Endodermal cell (in vitro differentiated cells): ENCODE data around the gene RAPGEF1. TPM values are rescaled to one million over a fixed set of nuclear protein-coding genes. Genes with fewer than 3 reads are reported as not detected.

Source experiments
- DNase-seq: peaks from one replicate; pipeline ENCODE4 v3.0.0-alpha.2; 2017
- H3K27ac ChIP-seq: 2 replicates; pipeline ENCODE4 v1.5.1; 2013; ENCODE audit warnings: mild to moderate bottlenecking, low read depth, low read length, moderate library complexity
- H3K27me3 ChIP-seq: 2 replicates; pipeline ENCODE4 v1.6.1; 2013; ENCODE audit warnings: mild to moderate bottlenecking, low read length, moderate library complexity; ENCODE audit not compliant: insufficient read depth, control insufficient read depth, poor library complexity, severe bottlenecking
- H3K36me3 ChIP-seq: 2 replicates; pipeline ENCODE4 v1.7.0; 2013; ENCODE audit warnings: mild to moderate bottlenecking, low read length, moderate library complexity; ENCODE audit not compliant: control insufficient read depth, insufficient read depth
- H3K4me1 ChIP-seq: one replicate; pipeline ENCODE4 v1.7.0; 2013; ENCODE audit warnings: low read length; ENCODE audit not compliant: control insufficient read depth, insufficient read depth
- H3K4me3 ChIP-seq: 2 replicates; pipeline ENCODE4 v1.5.1; 2013; ENCODE audit warnings: mild to moderate bottlenecking, low read length, moderate library complexity
- H3K9ac ChIP-seq: 2 replicates; pipeline ENCODE4 v1.6.1; 2013; ENCODE audit warnings: mild to moderate bottlenecking, low read length, moderate library complexity; ENCODE audit not compliant: poor library complexity, severe bottlenecking; ENCODE audit errors: extremely low read depth
- H3K9me3 ChIP-seq: 2 replicates; pipeline ENCODE4 v1.6.1; 2013; ENCODE audit warnings: mild to moderate bottlenecking, low read length, moderate library complexity; ENCODE audit not compliant: control insufficient read depth
- H3K27ac Mint-ChIP-seq: 2 replicates; pipeline ENCODE4 v1.8.0; 2020; ENCODE audit warnings: mixed read lengths
- H3K27me3 Mint-ChIP-seq: 2 replicates; pipeline ENCODE4 v1.8.0; 2021; ENCODE audit warnings: mild to moderate bottlenecking, mixed read lengths; ENCODE audit not compliant: insufficient read depth
- H3K36me3 Mint-ChIP-seq: 2 replicates; pipeline ENCODE4 v1.8.0; 2020; ENCODE audit warnings: low read depth, mixed read lengths
- H3K4me1 Mint-ChIP-seq: 2 replicates; pipeline ENCODE4 v1.8.0; 2020; ENCODE audit warnings: mixed read lengths
- H3K4me3 Mint-ChIP-seq: 2 replicates; pipeline ENCODE4 v1.8.0; 2020; ENCODE audit warnings: mild to moderate bottlenecking, moderate library complexity, mixed read lengths
- H3K9me3 Mint-ChIP-seq: 2 replicates; pipeline ENCODE4 v1.8.0; 2020; ENCODE audit warnings: mild to moderate bottlenecking, mixed read lengths
- WGBS, 2 experiments: methylation state at CpG; one replicate each; pipeline versions ENCODE4 v1.1.5 to v1.1.7; 2013; ENCODE audit warnings: missing lambda C conversion rate in 2 of 2, mixed read lengths in 1 of 2; ENCODE audit not compliant: insufficient coverage in 1 of 2, insufficient read length in 1 of 2; 5-methylcytosine and 5-hydroxymethylcytosine counted together
- total RNA-seq, 2 donors: library from RNA; stranded (reverse); fragmentation: NEBNext Ultra II Directional in 1 of 2; extraction: Animal tissue kit (Norgen Biotek cat#: 25700) in 1 of 2; gene quantifications; 2 replicates in 1 of 2; 3 replicates in 1 of 2; pipeline ENCODE4 v1.2.1, GENCODE V29; 2021
- TF ChIP-seq, protein P1 (sequence below): fragments of 200-600 bp; sonication (generic); conservative IDR thresholded peaks from 2 replicates; pipeline ENCODE4 v1.5.0; 2021; ENCODE audit warnings: antibody characterized with exemption, mild to moderate bottlenecking

RAPGEF1 gene
- total RNA-seq, 2 donors from 2014 or later: 63.4 to 85.5 TPM

DNA sequence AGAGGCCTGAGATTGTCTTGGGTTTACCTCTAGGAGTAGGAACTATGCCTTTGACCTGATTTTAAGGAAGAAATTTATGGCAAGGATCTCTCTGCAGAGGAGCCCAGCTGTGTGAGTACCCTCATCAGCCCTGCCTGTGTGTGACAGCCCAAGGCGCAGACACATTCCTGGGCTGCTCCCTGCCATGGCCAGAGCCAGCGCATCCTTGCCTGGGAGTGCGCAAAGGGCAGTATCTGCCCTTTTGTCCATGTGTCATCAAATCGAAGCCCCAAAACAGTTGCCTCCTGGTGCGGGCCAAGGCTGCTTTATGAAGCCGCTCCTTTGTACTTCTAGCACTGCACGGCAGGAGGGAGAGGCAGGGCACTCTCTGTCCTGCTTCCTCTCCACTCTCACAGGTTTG lies 142.6 kb downstream of the RAPGEF1 start:
- Histone ChIP-seq H3K4me1 (no peaks in the 10 kb centered on the region), H3K27me3 (no peaks in the 10 kb centered on the region), H3K27ac (no peak overlapping the region), H3K36me3 (peaks cover 42% of the 10 kb centered on the region), H3K4me3 (no peak overlapping the region), H3K9me3 (no peaks in the 10 kb centered on the region), H3K9ac (no peak overlapping the region)
- Mint-ChIP-seq H3K27ac (no peak overlapping the region), H3K4me3 (no peak overlapping the region), H3K27me3 (no peaks in the 10 kb centered on the region), H3K4me1 (no peaks in the 10 kb centered on the region), H3K9me3 (no peaks in the 10 kb centered on the region), H3K36me3 (peaks cover 52% of the 10 kb centered on the region)
- 93 to 100% methylated on average over 4 to 7 of the region's 7 CpGs for WGBS, 2 experiments
- TF ChIP-seq, protein P1, sequence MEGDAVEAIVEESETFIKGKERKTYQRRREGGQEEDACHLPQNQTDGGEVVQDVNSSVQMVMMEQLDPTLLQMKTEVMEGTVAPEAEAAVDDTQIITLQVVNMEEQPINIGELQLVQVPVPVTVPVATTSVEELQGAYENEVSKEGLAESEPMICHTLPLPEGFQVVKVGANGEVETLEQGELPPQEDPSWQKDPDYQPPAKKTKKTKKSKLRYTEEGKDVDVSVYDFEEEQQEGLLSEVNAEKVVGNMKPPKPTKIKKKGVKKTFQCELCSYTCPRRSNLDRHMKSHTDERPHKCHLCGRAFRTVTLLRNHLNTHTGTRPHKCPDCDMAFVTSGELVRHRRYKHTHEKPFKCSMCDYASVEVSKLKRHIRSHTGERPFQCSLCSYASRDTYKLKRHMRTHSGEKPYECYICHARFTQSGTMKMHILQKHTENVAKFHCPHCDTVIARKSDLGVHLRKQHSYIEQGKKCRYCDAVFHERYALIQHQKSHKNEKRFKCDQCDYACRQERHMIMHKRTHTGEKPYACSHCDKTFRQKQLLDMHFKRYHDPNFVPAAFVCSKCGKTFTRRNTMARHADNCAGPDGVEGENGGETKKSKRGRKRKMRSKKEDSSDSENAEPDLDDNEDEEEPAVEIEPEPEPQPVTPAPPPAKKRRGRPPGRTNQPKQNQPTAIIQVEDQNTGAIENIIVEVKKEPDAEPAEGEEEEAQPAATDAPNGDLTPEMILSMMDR: no peak
- no peak for DNase-seq

DNA sequence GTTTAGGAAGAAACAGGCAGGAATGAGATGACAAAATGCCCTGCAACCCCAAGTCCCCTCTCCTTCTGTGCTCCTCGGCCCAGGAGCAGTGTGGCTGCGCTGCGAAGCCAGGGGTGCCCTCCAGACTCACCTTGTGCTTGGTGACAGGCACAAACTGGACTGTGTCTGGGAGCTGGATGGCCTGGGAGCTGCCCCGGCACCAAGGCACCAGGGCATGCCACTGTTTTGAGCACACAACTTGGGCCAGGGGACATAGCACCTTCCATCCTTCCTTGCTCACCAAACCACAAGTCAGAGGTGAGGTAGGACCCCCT lies 143.5 kb downstream of the RAPGEF1 start:
- no peak for DNase-seq
- Mint-ChIP-seq H3K4me1 (no peaks in the 10 kb centered on the region), H3K36me3 (peaks cover 56% of the 10 kb centered on the region), H3K27me3 (no peaks in the 10 kb centered on the region), H3K4me3 (no peak overlapping the region), H3K9me3 (no peaks in the 10 kb centered on the region), H3K27ac (no peak overlapping the region)
- 93 to 100% methylated on average over 1 to 4 of the region's 4 CpGs for WGBS, 2 experiments
- Histone ChIP-seq H3K4me3 (no peak overlapping the region), H3K9me3 (no peaks in the 10 kb centered on the region), H3K27ac (no peak overlapping the region), H3K9ac (no peak overlapping the region), H3K4me1 (no peaks in the 10 kb centered on the region), H3K36me3 (peaks cover 40% of the 10 kb centered on the region), H3K27me3 (no peaks in the 10 kb centered on the region)
- TF ChIP-seq, protein P1: no peak

DNA sequence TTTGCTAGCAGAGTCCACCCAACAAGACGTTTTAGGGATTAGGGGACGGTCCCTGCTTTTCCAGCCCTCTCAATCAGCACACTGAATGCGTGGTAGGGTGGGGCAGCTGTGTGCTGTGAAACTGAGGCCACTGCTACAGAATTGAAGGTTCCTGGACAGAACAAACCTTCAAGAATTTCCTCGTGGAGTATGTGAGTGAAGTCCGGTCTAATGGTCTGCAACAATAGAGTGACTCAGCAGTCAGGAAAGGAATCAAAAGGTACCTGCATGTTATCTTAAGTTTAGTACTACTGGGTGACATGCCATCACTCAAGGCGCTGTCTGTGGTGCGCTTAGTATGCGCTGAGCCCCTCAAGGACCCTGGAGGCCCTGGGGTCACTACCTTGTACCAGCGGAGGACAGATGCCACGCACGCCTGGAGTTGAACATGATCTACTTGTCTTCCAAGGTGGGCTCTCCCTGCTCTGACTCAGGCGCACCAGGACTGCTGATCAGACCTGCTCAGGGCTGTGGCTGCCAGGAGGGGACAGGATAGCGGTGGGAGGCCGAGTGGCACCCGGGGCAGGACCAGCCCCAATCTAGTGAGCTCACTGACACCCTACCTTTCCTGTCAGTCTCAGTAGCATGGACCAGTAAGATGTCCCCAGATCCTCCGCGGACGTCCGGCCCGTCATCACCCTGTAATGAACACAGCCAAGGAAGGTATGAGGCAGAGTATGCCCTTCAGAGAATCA lies 144.0 kb downstream of the RAPGEF1 start:
- peaks cover 39% of the 10 kb centered on the region for H3K36me3 ChIP-seq
- Mint-ChIP-seq H3K27ac (peak overlapping the region; percentile 64), H3K9me3 (no peaks in the 10 kb centered on the region), H3K36me3 (peaks cover 57% of the 10 kb centered on the region), H3K4me1 (no peaks in the 10 kb centered on the region), H3K27me3 (no peaks in the 10 kb centered on the region), H3K4me3 (no peak overlapping the region)
- no peaks in the 10 kb centered on the region for H3K9me3 ChIP-seq
- H3K27ac ChIP-seq: no peak overlapping the region
- TF ChIP-seq, protein P1: no peak
- no peak for DNase-seq
- H3K27me3 ChIP-seq: no peaks in the 10 kb centered on the region
- no peak overlapping the region for H3K9ac ChIP-seq
- H3K4me3 ChIP-seq: no peak overlapping the region
- 92 to 95% methylated on average over 18 to 20 of the region's 20 CpGs for WGBS, 2 experiments
- H3K4me1 ChIP-seq: no peaks in the 10 kb centered on the region
